Medulla oblongata (tissue), 1 donor: ENCODE data around the gene ASCC2.

ENCODE experiments used
- DNase-seq: peaks from one replicate; pipeline ENCODE4 v3.0.0-alpha.2; 2015; ENCODE audit errors: extremely low spot score

The ASCC2 gene

DNA sequence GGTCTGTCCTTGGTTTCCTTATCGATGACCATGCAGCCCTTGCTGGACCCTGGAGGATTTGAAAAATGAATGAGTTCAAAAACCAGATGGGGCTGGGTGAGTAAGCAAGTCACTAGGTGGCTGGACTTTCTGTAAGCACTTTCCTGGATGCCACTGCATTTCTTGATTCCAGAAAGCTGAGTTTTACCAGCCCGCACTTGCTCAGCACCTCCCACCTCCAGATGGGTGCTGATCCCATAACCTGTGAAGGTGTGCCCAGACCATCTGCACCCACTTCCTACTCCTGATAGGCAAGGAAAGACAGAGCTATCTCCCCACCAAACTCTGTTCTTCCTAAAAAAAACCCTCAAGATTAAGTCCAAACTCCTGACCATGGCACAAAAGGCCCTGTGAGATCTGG, 21.1 kb downstream of the ASCC2 start:
- DNase-seq: no peak

GRCh38 chr22:29816539-29816938, 21.5 kb downstream of the ASCC2 start:
- DNase-seq: no peak

DNA sequence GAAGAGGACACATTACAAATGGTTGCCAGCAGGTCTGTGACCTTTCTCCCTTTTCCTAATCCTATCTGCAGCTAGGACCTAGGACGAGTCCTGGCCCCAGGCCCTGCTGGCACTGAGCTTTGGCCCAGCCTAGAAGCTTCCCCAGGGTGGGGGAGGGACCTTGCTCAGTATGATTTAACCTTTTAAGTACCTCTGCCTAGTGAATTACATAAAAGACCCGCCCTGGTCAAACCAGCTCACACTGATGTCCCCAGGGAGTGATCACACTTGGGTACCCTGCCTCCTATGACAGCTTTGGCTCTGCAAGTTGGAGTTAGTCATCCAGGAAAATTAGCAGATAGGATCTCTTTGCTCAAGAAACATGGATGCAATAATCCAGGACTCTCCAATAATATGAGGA, 21.9 kb downstream of the ASCC2 start:
- no peak for DNase-seq

DNA sequence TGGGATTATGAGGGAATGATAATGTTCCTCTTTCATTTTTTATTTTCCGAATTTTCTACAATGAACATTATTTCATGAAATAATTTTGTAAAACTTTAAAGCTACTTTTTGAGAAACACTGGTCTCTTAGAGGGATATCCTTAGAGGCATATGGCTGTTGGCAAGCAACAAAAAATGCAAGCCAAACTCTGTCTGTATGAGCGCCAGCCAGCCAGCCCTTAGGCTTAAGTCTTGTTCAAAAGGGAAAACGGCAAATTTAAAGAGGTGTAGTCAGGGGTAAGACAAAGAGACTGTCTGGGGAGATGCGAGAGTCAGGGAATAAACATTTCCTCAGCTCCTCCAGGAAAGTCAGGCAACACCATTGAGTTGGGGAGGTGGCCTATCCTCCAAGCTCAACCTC, 22.5 kb downstream of the ASCC2 start:
- no peak for DNase-seq

- DNase-seq: no peak
These were observed 24.1 kb downstream of the ASCC2 start for GRCh38 chr22:29814003-29814402.

GRCh38 chr22:29813563-29813962, 24.5 kb downstream of the ASCC2 start:
- no peak for DNase-seq

DNA sequence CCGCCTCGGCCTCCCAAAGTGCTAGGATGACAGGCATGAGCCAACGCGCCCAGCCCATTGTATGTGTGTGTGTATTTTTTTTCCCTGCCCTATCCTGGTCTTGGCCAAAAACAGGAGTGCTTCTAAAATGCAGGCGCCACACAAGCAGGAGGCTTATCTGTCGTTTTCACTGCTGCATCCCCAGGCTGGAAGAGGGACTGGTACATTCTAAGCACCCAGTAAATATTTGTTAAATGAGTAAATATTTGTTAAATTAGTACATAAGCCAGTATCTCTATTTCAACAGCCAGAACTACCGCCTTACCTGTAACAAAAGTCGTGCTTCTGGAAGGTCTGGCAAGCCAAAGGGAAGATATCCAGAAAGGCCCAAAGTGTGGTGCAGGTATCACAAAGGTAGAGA, 24.9 kb downstream of the ASCC2 start:
- DNase-seq: no peak

- DNase-seq: no peak
These were observed 26.7 kb downstream of the ASCC2 start for GRCh38 chr22:29811377-29811776.

- DNase-seq: no peak
These were observed 27.9 kb downstream of the ASCC2 start for GRCh38 chr22:29810216-29810615.

GRCh38 chr22:29806196-29806595, 31.9 kb downstream of the ASCC2 start:
- no peak for DNase-seq

DNA sequence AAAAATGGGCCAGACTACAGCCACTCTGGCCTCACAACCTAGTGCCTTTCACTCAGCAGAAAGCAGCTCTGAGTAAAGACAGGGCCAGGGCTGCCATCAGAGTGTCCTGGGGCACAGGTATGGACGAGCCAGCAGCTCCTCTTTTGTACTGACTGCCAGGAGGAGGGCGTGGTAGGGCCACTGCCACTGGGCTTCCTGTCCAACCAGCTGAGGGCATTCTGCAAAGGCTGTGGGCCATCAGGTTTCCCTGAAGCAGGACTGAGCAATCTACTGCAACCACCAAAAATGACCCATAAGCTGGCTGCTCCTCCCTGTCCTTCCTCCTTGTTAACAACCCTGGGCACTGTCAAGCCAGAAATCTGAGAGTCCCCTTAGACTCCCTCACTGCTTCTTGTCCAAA, 33.1 kb downstream of the ASCC2 start:
- DNase-seq: no peak

DNA sequence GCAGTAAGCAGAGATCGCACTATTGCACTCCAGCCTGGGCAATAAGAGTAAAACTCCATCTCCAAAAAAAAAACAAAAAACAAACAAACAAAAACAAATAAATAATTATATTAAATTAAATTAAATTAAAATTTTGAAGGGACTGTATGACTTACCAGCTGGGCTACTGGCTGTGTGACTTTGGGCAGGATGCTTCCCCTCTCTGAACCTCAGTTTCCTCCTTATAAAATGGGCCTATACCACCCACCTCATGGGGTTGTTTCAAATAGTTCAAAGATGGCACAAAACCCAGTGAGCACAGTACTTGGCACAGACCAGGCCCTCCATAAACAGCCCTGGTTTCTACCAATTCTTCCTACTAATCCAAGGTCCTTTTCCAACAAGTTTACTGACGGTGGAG, 34.9 kb downstream of the ASCC2 start:
- DNase-seq: no peak

DNA sequence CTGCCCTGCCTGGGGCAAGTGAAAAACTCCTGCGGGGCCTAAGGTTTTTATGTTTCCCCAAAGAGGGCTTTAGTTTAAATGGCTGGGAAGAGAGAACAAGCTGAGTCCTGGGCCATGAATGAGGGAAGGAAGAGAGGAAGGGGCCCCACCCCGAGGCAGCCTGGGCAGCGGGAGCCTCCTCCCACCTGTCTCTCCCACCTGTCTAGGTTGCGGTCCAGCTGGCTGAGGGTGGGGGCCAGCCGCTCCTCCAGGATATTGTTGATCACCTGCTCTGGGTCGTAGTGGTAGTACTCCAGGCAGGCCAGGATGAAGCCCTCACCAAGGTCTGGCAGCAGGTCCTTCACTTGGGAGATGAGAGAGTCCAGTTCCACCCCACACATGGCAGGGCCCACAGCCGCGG, 36.3 kb downstream of the ASCC2 start:
- no peak for DNase-seq

DNA sequence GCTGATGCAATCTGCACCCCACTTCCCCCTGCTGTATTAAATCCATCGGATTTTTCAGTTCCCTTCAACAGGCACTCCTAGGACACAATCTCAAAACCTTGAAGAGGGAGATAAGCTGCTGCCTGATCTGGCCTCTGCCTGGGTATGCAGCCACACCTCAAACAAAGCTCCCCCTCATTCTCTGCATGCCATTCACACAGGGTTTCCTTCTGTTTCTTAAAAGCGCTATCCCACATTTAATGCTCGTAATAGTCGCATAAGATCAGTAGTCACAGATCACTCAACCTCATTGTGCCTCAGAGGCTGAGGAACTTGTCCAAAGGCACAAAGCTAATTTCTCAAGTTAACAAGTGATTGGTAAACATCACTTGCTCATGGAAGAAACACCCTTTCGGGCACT, 36.9 kb downstream of the ASCC2 start:
- DNase-seq: no peak

DNA sequence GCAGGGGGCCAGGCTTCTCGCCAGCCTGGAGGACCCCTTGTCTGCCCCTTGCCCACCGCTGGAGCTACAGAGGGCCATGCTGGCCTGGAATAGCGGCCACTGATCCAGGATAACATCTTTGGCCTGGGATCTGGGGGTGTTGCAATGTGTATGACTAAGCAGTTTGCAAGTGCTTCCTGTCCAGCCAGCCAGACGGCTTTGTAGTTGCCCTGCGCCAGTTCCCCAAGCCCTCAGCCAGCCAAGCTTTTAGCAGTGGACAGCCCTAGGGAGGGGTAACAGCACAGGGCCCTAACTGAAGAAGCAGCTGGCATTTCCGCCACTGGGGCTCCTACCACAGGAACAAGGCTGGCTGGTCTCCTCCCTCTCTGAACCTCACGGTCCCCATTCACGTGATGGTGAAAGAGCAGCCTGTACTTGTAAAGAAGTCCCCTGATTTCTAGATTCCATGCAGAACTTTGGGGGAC, 38.8 kb downstream of the ASCC2 start:
- DNase-seq: peak; percentile 89

GRCh38 chr22:29798801-29799200, 39.3 kb downstream of the ASCC2 start:
- no peak for DNase-seq

DNA sequence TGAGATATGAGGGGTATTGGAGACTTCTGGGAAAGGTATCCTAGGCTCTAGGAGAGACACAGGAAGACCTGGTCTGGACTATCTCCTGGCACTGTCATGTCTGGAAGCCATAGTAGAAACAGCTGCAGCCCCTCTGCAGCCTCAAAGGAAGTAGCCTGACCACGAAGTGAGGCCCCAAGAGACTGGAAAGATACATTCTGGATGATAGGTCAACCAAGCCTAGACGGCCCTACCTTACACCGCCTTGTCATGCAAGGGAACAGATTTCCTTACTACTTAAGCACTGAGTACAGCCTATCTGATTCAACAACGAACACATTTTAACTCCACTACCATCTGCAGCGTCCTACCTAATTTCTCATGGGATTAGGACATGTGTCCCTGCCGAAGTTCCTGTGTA, 39.8 kb downstream of the ASCC2 start:
- no peak for DNase-seq

GRCh38 chr22:29797351-29797750, 40.7 kb downstream of the ASCC2 start:
- DNase-seq: peak; percentile 74

DNA sequence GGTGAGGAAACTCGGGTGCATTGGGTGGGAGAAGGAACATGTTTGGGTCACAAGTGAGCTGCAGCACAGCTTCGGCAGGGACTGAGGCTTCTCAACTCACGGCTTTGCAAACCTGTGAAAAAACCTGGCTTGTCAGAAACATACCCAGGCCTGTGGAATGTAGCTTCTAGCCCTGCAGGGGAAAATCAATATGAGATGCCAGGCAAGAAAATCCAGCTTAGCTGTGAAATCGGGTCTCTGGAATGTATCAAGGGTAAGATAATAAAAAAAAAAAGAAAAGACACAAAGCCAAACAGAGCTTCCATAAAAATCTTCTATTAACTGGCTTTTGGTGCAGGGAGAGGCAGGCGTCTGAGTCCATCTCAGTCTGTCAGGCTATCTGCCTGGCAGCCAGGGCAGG, 42.4 kb downstream of the ASCC2 start:
- DNase-seq: no peak

GRCh38 chr22:29793396-29793795, 44.7 kb downstream of the ASCC2 start:
- DNase-seq: no peak

DNA sequence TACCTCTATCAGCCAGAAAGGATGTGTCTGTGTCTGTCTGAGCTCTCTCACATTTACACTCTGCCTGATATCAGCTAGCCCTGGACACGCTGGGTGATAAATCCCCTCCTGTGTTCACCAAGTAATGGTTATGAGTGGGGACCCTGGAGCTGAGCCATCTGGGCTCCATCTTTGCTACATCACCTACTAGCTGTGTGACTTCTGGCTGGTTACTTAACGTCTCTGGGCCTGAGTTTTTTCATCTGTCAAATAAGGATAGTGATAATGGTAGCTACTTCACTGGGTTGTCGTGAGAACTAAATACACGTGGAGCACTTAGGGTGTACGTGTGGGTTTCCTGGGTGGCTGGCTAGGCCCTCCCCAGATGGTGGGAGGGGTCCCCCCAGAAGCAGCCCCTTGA, 48.0 kb downstream of the ASCC2 start:
- DNase-seq: no peak

DNA sequence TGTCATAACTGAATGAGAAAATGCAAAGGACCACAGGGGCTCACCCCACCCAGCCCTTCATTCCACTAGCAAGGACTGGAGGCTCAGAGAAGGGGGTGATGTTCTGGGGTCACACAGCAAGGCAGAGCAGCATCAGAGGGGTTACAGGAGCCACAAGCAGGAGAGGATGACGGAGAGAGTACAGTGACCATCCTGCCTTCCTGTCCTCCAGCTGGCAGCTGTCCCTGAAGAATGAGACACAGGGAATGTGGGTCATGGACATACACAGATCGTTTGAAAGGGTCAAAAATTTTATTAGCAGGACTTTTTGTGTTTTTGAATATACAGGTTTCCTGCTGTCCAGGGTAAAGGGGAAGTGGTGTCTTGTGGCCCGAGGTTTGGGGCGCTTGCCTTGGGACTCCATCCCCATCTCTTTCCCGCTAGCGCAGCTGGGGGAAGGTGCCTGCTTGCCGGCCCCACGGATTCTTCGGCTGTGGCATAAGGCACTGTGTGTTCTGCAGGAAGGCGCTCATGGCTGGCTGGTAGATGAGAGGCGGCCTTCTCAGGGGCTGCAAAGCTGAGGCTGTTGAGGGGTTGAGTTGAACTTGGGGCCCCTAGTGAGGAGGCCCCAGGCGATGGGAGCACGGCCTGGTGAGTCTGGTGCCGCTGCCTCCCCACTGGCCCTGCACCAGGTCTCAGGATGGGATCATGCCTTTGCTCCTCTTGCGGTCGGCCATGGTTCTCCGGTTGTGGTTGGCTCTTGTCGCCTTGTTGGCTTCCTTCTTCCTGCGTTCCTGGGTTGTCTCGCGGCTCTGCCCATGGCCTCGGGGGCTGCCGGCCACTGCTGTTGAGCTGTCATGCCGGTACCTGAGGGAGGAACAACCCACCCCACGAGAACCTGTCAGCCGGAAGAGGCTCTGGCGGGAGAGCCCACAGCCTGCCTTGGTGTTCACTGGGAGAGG, 49.5 kb downstream of the ASCC2 start:
- DNase-seq: no peak

- DNase-seq: no peak
These were observed 50.6 kb downstream of the ASCC2 start for GRCh38 chr22:29787371-29787980.
